ENCODE data around the gene ACKR3.

DNA sequence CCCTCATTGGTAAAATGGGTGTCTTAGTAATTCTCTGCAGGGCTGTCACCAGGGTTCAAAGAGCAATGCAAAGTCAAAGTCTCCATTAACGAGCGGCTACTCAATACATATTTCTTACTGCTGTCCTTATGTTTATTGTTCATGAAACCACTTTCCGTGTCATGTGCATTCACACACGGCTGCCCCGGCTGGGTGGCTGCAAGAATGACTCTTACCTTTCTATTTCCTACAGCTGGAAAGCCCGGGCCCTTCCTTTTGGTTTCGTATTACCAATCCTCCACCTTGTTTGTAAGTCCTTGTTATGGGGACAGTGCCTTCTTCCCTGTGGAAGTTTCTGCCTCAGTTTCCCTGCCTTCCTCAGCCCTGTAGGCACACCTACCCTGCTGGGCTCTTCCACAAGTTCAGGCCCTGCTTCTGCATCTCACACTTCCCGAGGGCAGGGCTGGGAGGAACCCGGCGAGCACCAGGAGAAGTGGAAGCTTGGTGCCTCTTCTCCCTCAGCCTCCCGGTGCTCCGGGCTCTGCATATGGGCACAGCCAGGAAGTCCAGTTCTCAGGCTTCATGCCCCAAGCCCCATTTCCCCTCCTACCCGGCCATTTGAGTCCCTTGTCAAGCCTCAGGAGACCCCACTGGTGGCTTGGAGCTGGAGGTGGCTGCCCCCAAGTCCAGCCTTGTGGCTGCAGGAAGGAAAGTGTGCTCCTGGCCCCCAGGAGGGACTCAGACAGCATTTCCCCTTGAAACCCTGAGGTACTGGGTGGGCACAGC, 18.7 kb upstream of the ACKR3 start:
- TF ChIP-seq, protein P1, sequence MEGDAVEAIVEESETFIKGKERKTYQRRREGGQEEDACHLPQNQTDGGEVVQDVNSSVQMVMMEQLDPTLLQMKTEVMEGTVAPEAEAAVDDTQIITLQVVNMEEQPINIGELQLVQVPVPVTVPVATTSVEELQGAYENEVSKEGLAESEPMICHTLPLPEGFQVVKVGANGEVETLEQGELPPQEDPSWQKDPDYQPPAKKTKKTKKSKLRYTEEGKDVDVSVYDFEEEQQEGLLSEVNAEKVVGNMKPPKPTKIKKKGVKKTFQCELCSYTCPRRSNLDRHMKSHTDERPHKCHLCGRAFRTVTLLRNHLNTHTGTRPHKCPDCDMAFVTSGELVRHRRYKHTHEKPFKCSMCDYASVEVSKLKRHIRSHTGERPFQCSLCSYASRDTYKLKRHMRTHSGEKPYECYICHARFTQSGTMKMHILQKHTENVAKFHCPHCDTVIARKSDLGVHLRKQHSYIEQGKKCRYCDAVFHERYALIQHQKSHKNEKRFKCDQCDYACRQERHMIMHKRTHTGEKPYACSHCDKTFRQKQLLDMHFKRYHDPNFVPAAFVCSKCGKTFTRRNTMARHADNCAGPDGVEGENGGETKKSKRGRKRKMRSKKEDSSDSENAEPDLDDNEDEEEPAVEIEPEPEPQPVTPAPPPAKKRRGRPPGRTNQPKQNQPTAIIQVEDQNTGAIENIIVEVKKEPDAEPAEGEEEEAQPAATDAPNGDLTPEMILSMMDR (IDR thresholded peaks at IDR 0.05): no peak
- TF ChIP-seq POLR2A (IDR thresholded peaks at IDR 0.05): no peak

Measured in esophagus squamous epithelium (tissue), 4 donors.